K562 (cell line): ENCODE results near the gene ACACB. TPM values are rescaled to one million over a fixed set of nuclear protein-coding genes. Genes with fewer than 3 reads are reported as not detected.
A peak's percentile ranks its signal among the peaks of the same experiment; 100 is the strongest.

ENCODE experiments used
- ATAC-seq: fragments of 200-7000 bp; cut with Tn5 transposase; 3 replicates; pipeline ENCODE4 v1.9.1; 2020; ENCODE audit warnings: moderate library complexity
- BruUV-seq: library from RNA; stranded (reverse); fragments of 400-500 nt; replicated peaks from 2 replicates; lab custom pipeline; 2021; lab: Mats Ljungman, UMichigan
- CTCF ChIA-PET: fragments of 300-600 bp; formaldehyde crosslinking; extraction: SDS; loops from one replicate; lab custom pipeline; 2021; ENCODE audit warnings: low intra/inter-chr PET ratio; lab: Yijun Ruan, JAX
- POLR2A ChIA-PET: fragments of 300-600, 350-650 bp; sonication (Branson Sonifier 250); formaldehyde crosslinking; extraction: SDS; loops from one replicate; lab custom pipeline; 2021; ENCODE audit warnings: antibody characterized with exemption, inconsistent platforms; lab: Yijun Ruan, JAX
- DNase-seq, 4 experiments: peaks; one replicate each; pipeline versions ENCODE4 v3.0.0 to v3.0.0-alpha.2; 2011 to 2018; ENCODE audit warnings: low spot score in 3 of 4, mixed read lengths in 3 of 4; ENCODE audit errors: extremely low read depth in 1 of 4
- FAIRE-seq: peaks from 2 replicates; lab custom pipeline; 2011; peaks lifted over from hg19 to GRCh38; lab: Jason Lieb, UNC
- H2AFZ ChIP-seq: 2 replicates; pipeline ENCODE4 v1.6.0; 2011; ENCODE audit warnings: low read depth, low read length, control low read depth, inconsistent platforms
- H3K27ac ChIP-seq: fragments of 200-600 bp; 3 replicates; pipeline ENCODE4 v1.8.0; 2011; ENCODE audit warnings: low read depth, mild to moderate bottlenecking, control low read depth, inconsistent platforms, low read length, moderate library complexity, mixed read lengths; ENCODE audit errors: extremely low read depth
- H3K27me3 ChIP-seq, 2 experiments: fragments of 300-600 bp in 1 of 2; 2 replicates in 1 of 2; 3 replicates in 1 of 2; pipeline versions ENCODE4 v1.6.0 to v1.8.0; 2011; ENCODE audit warnings: inconsistent platforms in 2 of 2, low read length in 2 of 2, mild to moderate bottlenecking in 1 of 2, mixed read lengths in 1 of 2, moderate library complexity in 1 of 2; ENCODE audit not compliant: control insufficient read depth in 2 of 2, insufficient read depth in 2 of 2
- H3K36me3 ChIP-seq: fragments of 300-600 bp; 3 replicates; pipeline ENCODE4 v1.8.0; 2011; ENCODE audit warnings: mild to moderate bottlenecking, low read length, inconsistent platforms; ENCODE audit not compliant: control insufficient read depth, insufficient read depth
- H3K4me1 ChIP-seq, 2 experiments: fragments of 200-600 bp in 1 of 2; replicated peaks in 1 of 2; 2 replicates in 1 of 2; 3 replicates in 1 of 2; pipeline versions ENCODE4 v1.5.1 to v1.8.0; 2011; ENCODE audit warnings: inconsistent platforms in 2 of 2, low read length in 2 of 2, mild to moderate bottlenecking in 1 of 2, mixed read lengths in 1 of 2, moderate library complexity in 1 of 2; ENCODE audit not compliant: control insufficient read depth in 2 of 2, insufficient read depth in 2 of 2
- H3K4me2 ChIP-seq: 2 replicates; pipeline ENCODE4 v1.6.1; 2011; ENCODE audit warnings: low read length, control low read depth, inconsistent platforms, mixed read lengths; ENCODE audit not compliant: insufficient read depth
- H3K4me3 ChIP-seq: fragments of 200-600 bp; sonication (generic), shearing (Covaris generic); 2 replicates; pipeline ENCODE4 v1.5.1; 2016; ENCODE audit warnings: control low read depth, inconsistent platforms
- H3K79me2 ChIP-seq: fragments of 200-600 bp; 3 replicates; pipeline ENCODE4 v1.8.0; 2011; ENCODE audit warnings: low read length, inconsistent platforms; ENCODE audit not compliant: control insufficient read depth, insufficient read depth
- H3K9ac ChIP-seq, 2 experiments: 2 replicates each; pipeline versions ENCODE4 v1.6.0 to v1.6.1; 2011; ENCODE audit warnings: low read depth in 2 of 2, low read length in 2 of 2, control low read depth in 1 of 2, inconsistent platforms in 1 of 2, mild to moderate bottlenecking in 1 of 2, mixed read lengths in 1 of 2; ENCODE audit not compliant: insufficient read depth in 1 of 2
- H3K9me1 ChIP-seq: one replicate; pipeline ENCODE4 v1.6.0; 2011; ENCODE audit warnings: inconsistent platforms, mild to moderate bottlenecking, low read length, moderate library complexity; ENCODE audit not compliant: control insufficient read depth, insufficient read depth
- H3K9me3 ChIP-seq: replicated peaks from 2 replicates; pipeline ENCODE4 v1.5.1; 2011; ENCODE audit warnings: low read depth, low read length, inconsistent platforms; ENCODE audit not compliant: control insufficient read depth, insufficient read depth
- H4K20me1 ChIP-seq: replicated peaks from 2 replicates; pipeline ENCODE4 v1.6.1; 2011; ENCODE audit warnings: low read length, inconsistent platforms, mixed read lengths; ENCODE audit not compliant: control insufficient read depth, insufficient read depth
- HNRNPH1 ChIP-seq: fragments of 200-400 bp; formaldehyde crosslinking; optimal IDR thresholded peaks from 2 replicates; pipeline ENCODE3; 2017; ENCODE audit warnings: low read depth, mild to moderate bottlenecking, low read length, moderate library complexity
- PRDM10 ChIP-seq: fragments of 450-650 bp; IDR thresholded peaks from 2 replicates; pipeline ENCODE4 v1.6.1; 2018; ENCODE audit not compliant: partially characterized antibody
- RERE ChIP-seq: sonication (generic); formaldehyde crosslinking; IDR thresholded peaks from 2 replicates; pipeline ENCODE4 v1.8.0; 2023; ENCODE audit warnings: missing genetic modification reagents, mild to moderate bottlenecking, borderline replicate concordance
- SP1 ChIP-seq: sonication (generic); formaldehyde crosslinking; IDR thresholded peaks from 2 replicates; pipeline ENCODE4 v1.8.1; 2022; ENCODE audit warnings: mild to moderate bottlenecking, missing genetic modification reagents
- XRCC4 ChIP-seq: IDR thresholded peaks from one replicate; pipeline ENCODE4 v1.6.1; 2011; ENCODE audit not compliant: insufficient read depth, insufficient read length; ENCODE audit errors: extremely low read depth
- WGBS: fragments of 100-300 bp; shearing (Covaris generic); methylation state at CpG from one replicate; pipeline ENCODE4 v1.1.6; 2016; ENCODE audit warnings: low coverage, mixed read lengths; ENCODE audit not compliant: insufficient coverage; ENCODE audit errors: missing lambda C conversion rate; 5-methylcytosine and 5-hydroxymethylcytosine counted together
- in situ Hi-C: fragments of 300-500 bp; cut with MboI; formaldehyde crosslinking; loops from 4 replicates; pipeline ENCODE4 v1.15.0; 2018; ENCODE audit warnings: inconsistent platforms, mixed read lengths
- intact Hi-C: fragments of 100-400 bp; cut with micrococcal nuclease; formaldehyde crosslinking; loops from 2 replicates; pipeline ENCODE4 v1.14.2; 2022
- polyA plus RNA-seq, 8 experiments: library from polyadenylated mRNA; depleted of rRNA in 4 of 8; stranded (reverse) in 5 of 8; unstranded in 3 of 8; fragments of >200 nt; fragmentation: Nextera tagmentation in 2 of 8; fragmentation: Illumina TruSeq in 1 of 8; extraction: Ambion mirVana in 2 of 8; extraction: Trizol in 1 of 8; gene quantifications; 2 replicates each; pipeline versions ENCODE4 v1.2.1 to v1.2.3, GENCODE V29; 2011 to 2014; ENCODE audit warnings: inconsistent platforms in 1 of 8, missing spikeins in 1 of 8
- total RNA-seq, 7 experiments: library from RNA; depleted of rRNA in 6 of 7; stranded (reverse); fragments of >200 nt in 6 of 7; fragmentation: Illumina TruSeq in 2 of 7; extraction: Trizol in 2 of 7; gene quantifications; 2 replicates each; pipeline versions ENCODE4 v1.2.1 to v1.2.3, GENCODE V29; 2011 to 2021; ENCODE audit warnings: low replicate concordance in 1 of 7

ACACB gene
- total and polyA plus RNA-seq, 9 of the 15 experiments (the other 6 are each of a cell fraction or from before 2014, with no cell fraction given), result 0.10 to 2.5 (median 0.83) TPM

DNA sequence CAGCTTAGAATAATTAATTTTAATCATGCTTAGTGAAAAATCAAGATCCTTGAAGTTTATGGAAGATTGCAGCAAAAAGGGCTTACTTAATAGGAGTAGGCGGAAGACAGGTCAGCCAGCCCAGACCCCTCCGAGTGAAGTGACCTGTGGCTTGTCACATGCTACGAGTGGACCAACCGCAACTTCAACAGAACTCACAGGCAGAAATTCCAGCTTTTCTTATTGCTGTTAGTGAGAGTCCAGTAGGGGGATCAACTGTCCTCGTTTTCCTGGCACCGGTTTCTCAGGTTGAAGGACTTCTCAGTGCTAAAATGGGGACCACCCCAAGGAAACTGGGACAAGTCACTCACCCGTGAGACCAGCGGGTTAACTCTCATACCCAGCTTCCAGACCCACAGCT is 72.9 kb downstream of the ACACB start (continued):
- TF ChIP-seq RERE, result no peak
- no peak for TF ChIP-seq XRCC4
- no peak for TF ChIP-seq HNRNPH1

DNA sequence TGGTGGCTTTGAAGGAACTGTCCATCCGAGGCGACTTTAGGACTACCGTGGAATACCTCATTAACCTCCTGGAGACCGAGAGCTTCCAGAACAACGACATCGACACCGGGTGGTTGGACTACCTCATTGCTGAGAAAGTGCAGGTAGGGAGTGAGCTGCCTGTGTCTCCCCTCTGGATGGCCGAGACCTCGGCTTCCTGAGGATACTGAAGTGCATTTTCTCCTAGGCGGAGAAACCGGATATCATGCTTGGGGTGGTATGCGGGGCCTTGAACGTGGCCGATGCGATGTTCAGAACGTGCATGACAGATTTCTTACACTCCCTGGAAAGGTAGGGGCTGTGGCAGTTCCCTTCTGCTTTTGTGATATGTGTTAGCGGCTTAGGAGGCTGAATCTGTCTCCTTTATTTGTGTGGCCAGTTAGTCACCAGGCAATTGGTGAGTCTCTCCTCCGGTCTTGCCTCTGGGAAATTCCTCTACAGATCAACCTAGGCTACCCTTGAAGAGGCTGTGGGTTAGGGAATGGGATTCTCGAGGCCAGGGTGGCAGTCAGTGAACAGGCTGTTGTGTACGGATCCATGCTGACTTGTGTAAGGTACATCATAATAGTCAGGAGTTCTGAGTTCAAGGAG is 75.3 kb downstream of the ACACB start:
- Histone ChIP-seq H4K20me1 (no peaks in the 10 kb centered on the region; the same call in 1 of the 2 replicates), H3K27ac (no peak overlapping the region), H3K9ac (no peak overlapping the region), H3K27me3 (peaks cover 13 to 62% of the 10 kb centered on the region in 2 experiments; a peak in 4 of 5 replicates), H2AFZ (no peak overlapping the region), H3K9me1 (no peaks in the 10 kb centered on the region), H3K79me2 (no peaks in the 10 kb centered on the region), H3K4me3 (no peak overlapping the region), H3K9me3 (no peaks in the 10 kb centered on the region), H3K4me2 (no peak overlapping the region), H3K4me1 (no peaks in the 10 kb centered on the region; a peak in 1 of 5 replicates), H3K36me3 (no peaks in the 10 kb centered on the region)
- ChIA-PET POLR2A (no interaction called here), CTCF (no interaction called here)
- in situ Hi-C loops, result no loop called here
- intact Hi-C loops, result no loop called here
- ATAC-seq, result no peak; the same call in 2 of the 3 replicates
- BruUV-seq, result no TSS peak
- no peak for DNase-seq
- no peak for TF ChIP-seq SP1
- peak; percentile 58 for TF ChIP-seq PRDM10
- 5% methylated on average over 18 of the region's 20 CpGs for WGBS
- peak; percentile 6 for FAIRE-seq
